Measurements from ENCODE around the gene USP21.

Gene USP21

DNA sequence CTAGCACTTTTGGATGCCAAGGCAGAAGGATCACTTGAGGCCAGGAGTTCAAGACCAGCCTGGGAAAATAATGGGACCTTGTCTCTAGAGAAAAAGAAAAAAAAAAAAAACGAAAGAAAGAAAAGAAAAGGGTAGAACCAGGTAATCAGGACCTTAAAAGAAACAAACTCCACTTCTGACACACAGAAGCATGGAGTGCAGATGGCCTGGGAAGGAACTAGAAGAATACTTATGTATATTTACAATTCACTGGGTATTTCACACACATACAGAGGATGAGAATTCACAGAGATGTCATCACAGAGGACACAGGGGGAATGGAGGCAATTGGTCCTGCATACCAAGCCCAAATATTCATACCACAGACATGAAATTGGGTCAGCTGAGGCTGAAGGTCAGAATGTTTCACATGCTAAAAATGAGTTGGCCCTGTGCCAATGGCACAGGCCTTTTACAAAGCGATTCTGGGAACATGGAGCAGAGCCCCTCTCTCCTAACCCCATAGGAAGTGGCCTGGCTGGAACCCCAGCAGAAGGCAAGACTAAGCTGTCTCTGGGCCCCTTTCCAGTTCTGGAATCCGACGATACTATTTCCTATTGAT lies 13.6 kb downstream of the USP21 start:
- DNase-seq, result no peak

DNA sequence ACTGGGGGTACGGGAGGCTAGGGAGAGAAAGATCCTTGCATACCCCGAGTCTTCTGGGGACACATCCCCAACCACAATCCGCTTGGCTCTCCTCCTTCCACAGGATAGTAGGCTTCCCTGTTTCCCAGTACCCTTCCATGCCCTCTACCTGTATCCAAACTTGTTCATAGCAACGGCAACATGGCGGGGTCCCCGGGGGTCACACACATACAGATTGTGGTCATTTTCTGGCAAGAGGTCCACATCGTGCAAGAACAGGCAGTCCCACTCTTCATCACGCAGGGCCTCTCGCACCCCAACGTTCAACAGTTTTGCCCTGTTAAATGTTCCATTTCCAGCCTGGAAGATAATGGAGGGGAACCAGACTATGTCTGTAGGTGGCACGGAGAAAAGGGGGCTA lies 14.4 kb downstream of the USP21 start:
- no peak for DNase-seq

DNA sequence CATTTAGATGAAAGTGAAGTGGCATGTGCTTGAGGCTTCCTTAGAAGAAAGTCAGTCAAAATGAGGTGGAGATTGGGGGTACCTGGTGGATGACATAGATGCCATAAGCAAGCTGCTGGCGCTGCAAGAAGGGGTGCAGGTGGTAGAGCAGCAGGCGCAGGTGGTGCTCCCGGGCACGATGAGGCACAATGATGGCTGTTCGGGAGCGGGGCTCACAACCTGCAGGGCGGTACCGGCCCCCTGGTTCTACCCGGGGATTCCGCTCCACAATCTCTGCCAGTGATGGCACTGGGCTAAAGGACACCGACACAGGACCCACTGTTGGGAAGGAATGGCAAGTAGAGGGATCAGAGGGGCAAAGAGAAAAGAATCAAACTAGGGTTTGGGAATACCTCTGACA lies 15.6 kb downstream of the USP21 start:
- DNase-seq, result no peak

DNA sequence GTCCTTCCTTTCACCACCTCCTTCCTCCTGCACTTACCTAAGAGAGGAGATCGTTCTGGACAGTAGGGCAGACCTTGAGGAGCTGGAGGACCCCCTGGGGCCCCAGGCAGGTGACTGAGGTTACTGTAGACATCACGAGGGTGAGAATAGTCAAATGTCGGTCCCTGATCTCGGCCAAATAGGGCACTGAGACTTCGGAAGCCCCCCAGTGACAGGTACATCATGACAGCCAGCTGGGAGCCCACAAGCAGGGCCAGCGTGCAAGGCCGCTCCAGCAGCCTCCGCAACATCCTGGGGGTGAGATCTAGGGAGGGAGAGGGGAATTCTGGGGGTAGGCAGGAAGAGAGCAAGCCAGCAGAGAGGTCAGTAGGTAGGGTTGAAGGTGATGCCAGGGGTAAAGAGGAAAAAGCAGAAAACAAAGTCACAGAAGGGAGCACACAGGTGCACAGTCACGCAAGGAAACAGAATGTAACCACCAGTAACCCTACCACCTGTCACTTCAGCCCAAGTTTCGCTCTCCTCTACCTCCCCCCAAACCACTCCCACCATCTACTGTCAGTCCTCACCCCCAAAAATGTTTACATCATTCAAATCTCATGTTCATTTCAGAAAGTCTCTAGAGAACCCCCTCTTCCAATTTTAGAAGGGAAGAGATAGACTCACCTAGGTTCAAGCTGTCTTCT lies 16.6 kb downstream of the USP21 start:
- DNase-seq, result no peak

DNA sequence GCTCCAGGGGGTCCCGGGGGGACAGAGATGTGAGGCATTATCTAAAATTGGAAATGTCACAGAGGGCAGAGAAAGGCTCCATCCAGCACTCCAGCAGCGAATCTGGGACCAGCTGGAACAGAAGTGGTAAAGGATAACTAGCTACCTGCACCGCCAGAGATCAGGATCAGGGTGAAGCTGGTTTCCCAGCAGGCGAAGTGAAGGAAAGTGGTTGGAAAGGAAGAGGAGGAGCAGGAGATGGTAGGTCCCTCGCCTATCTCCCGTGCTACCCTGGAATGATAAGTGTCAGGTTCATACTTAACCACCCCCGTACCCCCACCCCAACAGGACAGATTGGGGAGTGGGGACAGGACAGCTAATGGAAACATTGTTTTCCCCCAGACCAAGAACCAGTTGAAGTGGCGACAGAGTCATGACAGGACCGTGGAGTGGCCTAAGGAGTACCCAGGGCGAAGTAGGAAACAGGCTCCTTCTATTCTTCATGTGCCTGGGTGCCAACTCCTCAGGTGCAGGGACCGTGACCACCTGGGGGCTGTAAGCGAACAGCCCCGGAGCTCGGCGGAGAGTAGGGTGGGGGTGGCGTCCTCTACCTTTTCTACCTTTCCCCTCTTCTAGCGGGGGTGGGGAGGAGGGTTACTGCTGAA lies 17.3 kb downstream of the USP21 start:
- no peak for DNase-seq

DNA sequence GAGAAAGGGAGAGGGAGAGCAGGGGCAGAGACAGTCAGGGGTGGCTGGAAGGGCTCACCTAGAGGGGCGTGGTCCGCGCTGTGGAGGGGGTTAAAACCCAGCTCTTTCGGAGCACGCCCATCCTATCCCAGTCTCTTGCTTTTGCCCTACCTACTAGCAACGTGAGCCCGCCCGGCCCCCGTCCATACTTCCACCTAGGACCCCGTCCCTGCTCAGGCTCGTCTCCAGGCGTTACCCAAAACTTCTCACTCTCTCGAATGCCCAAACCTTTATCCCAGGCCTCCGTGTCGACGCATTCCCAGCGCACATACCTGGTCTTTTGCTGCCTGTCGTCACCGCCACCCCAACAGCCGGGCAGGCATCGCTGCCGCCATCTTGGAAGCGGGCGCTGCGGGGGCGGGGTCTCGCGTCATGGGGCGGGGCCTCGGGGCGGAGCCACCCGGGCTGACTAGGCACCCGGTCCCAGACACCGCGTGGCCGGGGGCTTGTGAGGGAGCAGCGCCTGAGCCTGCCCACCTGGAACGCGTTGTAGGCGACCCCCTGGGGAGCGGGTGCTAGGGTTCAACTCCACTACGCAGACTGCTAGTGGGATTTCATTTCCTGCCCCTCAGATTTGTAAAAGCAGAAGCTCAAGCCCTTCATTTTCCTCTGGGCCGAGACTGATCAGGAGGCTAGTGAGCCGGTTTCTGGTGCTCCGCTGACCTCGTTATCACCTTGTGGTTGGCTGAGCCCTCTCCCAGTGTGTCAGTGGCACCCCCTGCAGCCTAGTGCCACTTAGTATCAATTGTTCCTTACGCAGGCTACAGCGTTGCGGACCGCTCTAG lies 18.0 kb downstream of the USP21 start, which contains the start of gene B4GALT3:
TSS of gene B4GALT3 (minus strand) at position 396 of the 824 bp plus-strand sequence. CDS start 1,447 bp downstream, outside the sequence.
- DNase-seq, result peak; percentile 71

DNA sequence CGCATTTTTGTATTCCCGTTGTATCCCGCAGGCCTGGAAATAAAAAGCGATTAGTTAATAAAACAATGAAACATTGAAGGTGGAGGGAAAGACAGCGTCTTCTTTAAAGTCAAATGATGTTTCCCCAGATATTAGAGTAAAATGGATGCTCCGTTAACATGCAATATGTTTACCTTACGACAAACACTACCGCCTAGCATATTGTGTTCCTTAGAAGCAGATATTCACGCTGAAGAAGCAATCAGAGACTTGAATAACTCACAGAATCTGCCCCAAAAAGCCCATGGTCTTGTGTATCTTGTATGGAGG lies 18.6 kb downstream of the USP21 start:
- DNase-seq, result no peak

DNA sequence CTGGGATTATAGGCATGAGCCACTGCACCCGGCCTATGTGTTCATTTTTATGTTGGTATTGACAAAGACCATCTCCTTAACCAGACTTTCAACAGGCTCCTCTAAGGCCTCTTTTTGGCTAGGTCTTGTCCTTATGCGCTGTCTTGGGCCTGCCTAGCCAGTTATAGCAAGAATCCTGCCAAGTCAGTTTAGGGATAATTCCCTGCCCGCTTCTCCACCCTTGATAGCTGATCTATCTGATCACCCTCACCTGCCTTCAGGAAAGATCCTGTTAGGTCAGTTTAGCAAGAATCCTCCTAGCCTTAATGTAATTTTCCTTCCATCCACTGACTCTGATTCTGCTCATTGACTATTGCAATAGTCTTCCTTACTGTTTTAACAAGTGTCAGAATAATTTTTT lies 20.4 kb downstream of the USP21 start:
- no peak for DNase-seq

DNA sequence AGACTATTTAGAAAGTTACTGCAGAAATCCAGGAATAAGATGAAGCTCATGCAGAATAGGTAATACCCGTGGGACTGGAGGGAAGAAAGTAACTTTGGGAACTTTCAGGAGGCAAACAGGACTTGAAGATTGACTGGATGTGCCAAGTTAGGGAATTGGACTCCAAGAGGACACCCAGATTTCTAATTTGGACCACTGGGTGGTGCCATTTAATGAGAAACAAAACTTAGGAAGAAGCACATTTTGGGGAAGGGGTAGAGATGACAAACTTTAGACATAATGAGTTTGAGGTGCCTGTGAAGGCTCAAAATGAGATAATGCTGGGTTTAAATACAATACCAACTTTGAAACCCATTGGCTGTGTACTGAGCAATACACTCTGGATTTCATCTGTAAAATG lies 21.3 kb downstream of the USP21 start:
- no peak for DNase-seq

DNA sequence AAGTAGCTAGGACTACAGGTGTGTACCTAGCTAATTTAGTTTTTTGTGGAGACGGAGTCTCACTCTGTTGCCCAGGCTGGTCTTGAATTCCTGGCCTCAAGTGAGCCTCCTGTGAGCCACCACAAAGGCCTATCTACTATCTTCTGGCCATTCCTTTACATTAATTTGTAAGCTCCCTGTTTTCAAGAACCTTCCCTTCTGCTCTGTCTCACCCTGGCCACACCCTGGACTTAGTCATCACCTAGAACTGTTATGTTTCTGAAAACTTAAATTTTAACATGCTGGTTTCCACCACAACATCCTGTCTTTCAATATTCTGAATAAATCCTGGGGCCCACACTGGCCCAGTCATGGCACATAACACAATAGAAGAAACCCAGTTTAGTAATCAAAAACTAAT lies 22.9 kb downstream of the USP21 start:
- no peak for DNase-seq

DNA sequence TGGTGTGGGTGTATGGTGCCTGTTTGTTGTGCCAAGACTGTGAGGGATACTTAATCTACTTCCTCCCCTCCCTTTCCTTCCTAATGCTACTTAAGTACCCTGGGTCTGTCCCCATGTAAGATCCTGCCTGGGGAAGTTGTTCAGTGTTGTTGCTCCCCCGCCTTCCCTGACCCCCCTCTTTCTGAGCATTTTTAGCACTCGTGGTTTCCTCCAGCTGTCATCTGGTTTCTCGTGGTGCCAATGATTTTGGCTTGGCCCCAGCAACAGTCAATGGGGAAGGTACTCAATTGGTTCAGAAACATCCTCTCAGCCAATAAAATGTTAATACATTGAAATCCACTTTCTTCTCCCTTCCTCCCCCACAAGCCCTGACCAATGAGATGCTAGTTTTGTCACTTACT lies 26.0 kb downstream of the USP21 start:
- no peak for DNase-seq

DNA sequence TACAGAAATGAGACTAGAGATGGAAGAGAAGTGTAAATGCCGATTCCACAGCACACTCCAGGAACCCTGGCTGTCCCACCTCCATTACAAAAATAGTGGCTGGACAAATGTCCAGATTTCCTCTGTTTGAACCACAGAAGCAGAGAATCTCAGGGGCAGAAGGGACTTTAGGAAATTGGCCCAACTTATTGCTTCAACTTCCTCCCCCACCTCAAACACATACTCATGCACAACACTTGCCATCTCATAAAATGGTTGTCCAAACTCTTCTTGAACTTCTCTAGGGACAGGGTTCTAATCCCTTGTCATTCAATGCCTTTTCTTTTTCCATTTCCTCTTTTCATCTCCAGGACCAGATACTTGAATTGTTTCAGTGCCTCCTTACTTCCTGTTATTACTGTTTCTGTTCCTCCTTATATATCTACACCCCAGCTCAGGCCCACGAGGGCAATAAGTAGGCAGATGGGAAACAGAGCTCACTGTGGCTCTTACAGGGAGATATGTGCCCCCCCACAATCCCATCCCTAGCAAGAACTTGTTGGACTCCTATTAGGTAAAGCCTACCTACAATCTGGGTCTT lies 26.5 kb downstream of the USP21 start:
- no peak for DNase-seq

DNA sequence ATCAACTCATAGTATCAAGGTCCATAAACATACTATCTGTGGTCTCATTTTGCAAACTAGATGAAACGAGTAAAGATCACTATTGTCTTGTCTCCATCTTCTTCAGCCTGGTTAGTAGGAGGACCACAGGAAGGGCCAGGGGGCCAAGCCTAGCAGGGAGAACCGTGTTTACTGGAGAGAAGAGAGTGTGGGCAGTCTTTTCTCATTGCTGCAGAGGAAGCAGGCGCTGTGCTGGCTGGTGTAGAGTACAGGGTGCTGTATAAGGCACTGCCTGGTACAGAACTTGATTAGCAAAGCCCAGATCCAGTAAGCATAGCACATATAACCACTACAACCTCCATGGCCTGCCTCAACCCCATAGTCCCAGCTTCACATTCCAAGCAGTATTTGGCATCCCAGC lies 28.0 kb downstream of the USP21 start:
- DNase-seq, result no peak

DNA sequence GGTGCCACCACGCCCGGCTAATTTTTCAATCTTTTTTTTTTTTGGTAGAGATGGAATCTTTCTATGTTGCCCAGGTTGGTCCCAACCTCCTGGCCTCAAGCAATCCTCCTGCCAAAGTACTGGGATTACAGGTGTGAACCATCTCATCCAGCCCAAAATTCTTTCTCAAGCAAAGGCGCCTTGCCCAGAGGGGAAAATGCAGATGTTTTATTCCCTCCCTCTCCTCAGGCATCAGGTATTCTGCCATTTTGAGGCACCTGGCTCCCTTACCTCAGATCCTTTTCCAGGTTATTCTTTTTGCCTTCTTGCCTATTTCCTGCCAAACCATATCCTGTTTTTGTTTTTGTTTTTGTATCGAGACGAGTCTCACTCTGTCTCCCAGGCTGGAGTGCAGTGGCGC lies 29.1 kb downstream of the USP21 start:
- DNase-seq, result no peak

DNA sequence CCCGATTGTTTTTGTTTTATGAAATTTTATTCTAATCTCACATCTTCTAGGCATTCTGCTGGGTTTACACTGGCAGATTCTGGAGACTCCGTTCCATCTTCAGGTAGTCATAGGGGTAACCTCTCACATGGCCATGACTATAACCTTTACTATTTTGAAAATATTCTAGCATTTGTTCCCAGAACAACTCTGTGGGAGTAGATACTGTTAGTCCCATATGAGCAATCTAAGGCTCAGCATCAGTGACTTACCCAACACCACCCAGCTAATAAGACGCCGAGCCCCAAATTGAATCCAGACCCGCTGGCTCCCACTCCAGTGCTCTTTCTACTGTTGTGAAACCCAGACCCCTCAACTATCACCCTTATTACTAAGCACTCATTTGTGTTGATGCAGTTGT lies 29.7 kb downstream of the USP21 start:
- no peak for DNase-seq

DNA sequence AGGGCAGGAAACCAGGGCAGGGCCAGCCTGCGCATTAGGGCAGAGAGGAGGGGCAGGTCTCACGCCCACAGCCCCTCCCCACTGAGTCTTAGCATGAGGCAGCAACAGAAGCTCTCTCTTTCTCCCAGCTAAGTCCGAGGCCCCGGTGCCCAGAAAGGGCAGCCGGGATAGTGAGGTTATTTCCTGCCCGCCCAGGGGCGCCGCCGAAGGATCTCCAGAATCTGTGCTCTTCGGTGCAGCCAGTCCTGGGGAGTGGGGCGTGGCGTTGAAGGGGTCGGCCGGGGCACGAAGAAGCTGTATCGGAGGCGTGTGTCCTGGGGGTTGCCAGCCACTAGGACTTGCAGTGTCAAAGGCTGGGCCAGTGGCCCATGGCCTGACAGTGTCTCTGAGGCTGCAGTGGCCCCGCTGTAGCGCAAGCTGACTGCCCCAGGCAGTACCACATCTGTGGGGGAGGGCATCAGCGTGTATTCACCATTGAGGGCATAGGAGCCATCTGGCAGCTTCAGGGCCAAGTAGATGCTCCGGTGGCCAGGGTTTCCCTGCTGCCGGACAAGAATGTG lies 31.7 kb downstream of the USP21 start:
- DNase-seq, result no peak

DNA sequence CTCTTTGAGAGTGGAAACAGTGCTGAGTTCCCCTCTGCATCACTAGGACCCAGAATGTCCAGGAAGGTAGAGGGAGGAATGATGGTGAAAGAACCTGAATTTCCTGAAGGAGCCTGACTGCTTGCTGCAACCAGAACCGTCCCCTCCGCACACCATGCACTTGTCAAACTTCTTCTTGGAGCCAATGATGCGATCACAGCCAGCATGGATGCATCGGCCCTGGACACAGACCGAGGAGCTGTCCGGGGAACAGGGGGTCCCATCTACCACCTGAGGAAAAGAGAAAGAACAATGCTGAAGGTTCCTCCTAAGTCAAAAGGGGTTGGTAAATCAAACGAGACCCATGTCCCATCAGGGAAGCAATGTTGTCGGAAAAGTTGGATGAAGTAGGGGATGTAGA lies 32.7 kb downstream of the USP21 start:
- no peak for DNase-seq

DNA sequence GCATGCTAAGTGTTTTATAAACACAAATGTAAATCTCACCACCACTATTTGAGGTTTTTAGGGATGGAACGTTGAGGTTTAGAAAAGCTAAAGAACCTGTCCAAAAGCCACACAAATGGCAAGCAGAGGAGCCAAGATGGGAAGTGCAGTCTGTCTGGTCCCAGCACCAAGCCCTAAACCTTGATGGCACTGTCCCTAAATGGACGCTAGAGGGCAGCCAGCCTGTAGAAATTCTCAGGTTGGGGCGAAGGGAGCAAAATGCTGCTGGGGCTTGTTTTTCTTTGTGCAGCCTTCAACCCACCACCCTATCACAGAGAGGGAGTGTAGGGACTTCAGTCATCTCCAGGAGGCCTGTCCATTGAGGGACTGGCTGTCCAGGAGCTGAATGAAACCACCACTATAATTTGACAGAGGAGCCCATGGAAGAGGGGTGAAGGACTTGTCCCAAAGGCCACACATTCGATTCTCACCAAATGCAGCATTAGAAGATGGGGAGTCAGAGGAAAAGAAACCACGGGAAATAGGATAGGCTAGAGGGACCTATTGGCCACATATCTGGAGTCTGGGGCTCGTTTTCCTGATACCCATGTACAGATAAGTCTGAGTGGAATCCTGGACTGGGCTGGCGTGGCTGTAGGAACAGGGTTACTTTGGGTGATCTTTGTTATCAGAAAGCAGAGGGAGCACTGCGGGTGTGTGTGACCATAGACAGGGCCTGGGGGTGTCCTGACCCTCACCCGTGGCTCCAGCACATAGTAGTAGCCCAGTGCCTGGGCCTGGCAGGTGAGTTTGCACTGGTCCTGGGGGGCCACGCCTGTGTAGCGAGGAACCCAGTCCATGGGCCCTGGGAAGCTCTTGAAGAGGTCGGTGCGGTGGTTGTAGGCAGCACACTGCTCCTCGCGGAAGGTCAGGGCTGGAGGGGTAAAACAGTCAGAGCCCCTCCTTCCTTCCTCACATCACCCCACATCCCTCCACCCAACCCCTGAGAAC lies 33.5 kb downstream of the USP21 start:
- DNase-seq, result peak; percentile 48

DNA sequence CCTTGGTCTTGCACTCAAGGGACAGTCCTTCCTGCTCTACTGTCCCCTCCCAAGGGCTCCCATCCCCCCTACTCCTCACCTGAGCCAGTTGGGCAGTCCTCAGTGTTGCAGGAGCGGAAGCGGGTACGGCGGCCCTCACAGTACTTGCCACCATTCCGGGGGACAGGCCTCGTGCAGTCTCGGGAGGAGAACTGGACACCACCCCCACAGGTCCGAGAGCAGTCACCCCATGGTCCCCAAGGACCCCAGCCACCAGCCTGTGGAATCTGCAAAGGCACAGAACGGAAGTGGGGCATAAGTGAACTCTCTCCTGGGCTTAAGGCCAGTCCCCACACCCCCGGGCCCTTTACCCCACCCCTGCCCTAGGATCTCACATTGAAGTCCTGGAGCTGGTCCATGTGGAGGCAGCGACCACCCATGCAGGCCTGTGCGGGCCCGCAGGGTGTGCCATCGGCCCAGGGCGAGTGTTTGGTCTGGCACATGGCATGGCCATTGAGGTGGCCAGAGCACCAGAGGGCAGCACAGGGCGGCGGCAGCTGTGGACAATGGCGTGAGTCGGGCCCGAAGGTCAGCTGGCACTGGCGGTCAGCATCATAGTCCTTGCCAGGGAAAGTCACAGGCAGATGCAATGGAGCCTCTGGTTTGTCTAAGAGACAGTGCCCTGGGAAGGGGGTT lies 34.4 kb downstream of the USP21 start:
- no peak for DNase-seq

DNA sequence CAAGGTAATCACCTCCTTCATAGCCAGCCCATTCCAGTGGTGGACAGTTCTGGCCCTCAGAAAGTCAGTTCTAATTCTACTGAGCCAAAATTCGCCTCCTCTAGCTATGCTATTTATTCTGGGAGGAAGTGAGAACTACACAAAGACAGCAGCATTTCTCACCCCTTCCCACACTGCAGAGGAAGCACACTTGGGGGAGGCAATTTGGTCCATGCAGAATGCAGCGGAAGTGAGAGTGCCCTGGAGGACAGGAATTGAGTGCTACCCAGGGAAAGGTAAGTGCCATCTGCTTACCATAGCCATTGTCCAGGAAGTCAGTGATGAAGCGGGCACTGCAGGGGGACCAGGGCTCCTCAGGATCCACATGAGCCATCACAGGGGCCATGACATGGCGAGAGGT lies 35.9 kb downstream of the USP21 start:
- no peak for DNase-seq

DNA sequence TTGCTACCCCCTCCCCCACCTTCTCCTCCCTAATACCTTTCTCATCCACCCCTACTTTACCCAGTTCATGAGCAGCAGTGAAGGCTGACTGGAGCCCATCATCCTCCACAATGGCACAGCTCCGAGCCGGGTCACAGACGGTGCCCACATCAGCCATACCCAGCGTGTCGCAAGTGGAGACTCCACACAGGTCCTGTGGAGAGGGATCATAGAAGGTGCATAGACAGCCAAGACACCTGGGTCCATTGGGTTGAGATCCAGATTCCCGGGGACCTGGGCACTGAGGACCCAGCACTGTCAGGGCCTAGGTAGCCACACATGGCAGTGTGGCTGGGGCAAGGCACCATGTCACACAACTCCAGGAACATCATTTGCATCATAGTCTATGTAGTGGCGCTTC lies 36.8 kb downstream of the USP21 start:
- no peak for DNase-seq

Data from NCI-H510A (cell line).